ENCODE measurements around the gene OBSCN. TPM values are rescaled to one million over a fixed set of nuclear protein-coding genes. Genes with fewer than 3 reads are reported as not detected.
"Not testable (repeated sequence)": the region's sequence is repeated elsewhere in the genome, so short reads cannot be mapped to it uniquely, and the experiment has no call there.

The OBSCN gene
- total RNA-seq, 1 experiment from 2014 or later: 0.87 TPM

DNA sequence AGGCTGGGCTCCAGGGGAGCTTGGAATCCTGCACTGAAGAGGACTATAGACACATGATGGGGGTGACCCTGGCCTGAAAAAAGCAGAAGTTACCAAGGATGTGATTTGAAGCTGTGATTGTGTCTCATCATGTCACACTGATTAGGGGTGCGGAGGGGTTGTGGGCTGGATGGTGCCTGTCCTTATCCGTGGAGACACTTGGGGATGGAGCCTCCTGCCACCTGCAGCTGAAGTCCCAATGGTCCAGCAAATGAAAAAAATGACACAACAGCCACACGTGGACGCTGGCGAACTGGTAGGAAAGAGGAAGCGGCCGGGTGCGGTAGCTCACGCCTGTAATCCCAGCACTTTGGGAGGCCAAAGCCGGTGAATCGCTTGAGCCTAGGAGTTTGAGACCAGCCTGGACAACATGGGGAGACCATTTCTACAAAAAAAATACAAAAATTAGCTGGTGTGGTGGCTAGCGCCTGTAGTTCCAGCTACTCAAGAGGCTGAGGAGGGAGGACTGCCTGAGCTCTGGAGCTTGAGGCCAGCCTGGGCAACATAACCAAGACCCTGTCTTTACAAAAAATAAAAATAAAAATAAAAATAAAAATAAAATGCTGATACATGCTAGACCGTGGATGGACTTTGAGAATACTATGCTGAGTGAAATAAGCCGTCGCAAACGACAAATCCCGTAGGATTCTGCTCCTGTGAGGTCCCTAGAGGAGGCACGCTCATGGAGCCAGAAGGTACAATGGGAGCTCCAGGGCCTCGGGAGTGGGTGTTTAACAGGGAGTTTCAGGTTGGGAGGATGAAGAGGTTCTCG lies 43.1 kb upstream of the OBSCN start:
- Histone ChIP-seq H3K36me3 (peaks cover 3% of the 10 kb centered on the region), H3K9me3 (replicated peaks) (no peaks in the 10 kb centered on the region), H3K27ac (peak overlapping the region; percentile 39; the same call in 1 of the 2 replicates), H3K4me1 (replicated peaks) (peaks cover 10% of the 10 kb centered on the region), H3K4me3 (peak overlapping the region; percentile 98), H3K27me3 (replicated peaks) (no peaks in the 10 kb centered on the region)
- DNase-seq (ENCODE audit: low read depth in 1 of 2, low spot score in 2 of 2): peak in 1 of 2 experiments; percentile 78

DNA sequence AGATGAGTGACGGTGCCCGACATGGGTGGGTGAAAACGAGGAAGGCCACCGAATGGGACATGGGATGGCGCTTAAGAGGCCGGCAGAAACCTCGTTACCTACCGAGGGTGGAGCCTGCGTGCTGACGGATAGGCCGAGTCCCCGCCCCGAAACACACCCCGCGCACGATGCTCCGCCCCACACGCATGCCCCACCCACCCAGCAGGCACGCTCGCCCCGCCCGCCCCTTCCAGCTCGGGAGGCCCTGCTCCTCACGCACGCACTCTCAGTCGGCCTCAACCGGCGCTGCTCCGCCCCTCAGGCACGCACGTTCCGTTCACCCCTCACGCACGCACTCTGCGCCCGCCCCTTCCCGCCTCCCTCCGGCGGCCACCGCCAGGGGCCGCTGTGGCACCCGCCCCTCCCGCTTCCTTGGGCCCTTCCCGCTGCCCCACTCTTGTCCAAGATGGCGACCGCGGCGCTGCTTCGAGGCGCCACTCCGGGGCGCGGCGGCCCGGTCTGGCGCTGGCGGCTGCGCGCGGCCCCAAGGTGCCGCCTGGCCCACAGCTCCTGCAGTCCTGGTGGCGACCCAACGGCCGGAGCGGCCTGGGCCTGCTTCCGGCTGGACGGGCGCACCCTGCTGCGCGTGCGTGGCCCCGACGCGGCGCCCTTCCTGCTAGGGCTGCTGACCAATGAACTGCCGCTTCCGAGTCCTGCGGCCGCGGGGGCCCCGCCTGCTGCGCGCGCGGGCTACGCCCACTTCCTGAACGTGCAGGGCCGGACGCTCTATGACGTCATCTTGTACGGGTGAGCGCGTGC lies 42.3 kb upstream of the OBSCN start, which contains the start of gene IBA57:
Gene IBA57 (plus strand): TSS at position 433 of the 798 bp plus-strand sequence. CDS start 13 bp downstream, at position 446.
- Histone ChIP-seq H3K27ac (peak within 1 kb of the TSS; percentile 100), H3K4me3 (peak within 1 kb of the TSS; percentile 98), H3K4me1 (replicated peaks) (peaks cover 10% of the 10 kb centered on the region), H3K36me3 (peaks cover 3% of the 10 kb centered on the region), H3K27me3 (replicated peaks) (no peaks in the 10 kb centered on the region), H3K9me3 (replicated peaks) (no peaks in the 10 kb centered on the region)
- DNase-seq (ENCODE audit: low read depth in 1 of 2, low spot score in 2 of 2): peak; percentile 96 to 99

GRCh38 chr1:228166170-228166936 lies 41.5 kb upstream of the OBSCN start:
- H3K4me3 ChIP-seq: peak overlapping the region; percentile 98
- DNase-seq (ENCODE audit: low read depth in 1 of 2, low spot score in 2 of 2): peak; percentile 73 to 79
- no peaks in the 10 kb centered on the region for H3K9me3 ChIP-seq (replicated peaks)
- H3K27me3 ChIP-seq (replicated peaks): no peaks in the 10 kb centered on the region
- H3K36me3 ChIP-seq: peaks cover 3% of the 10 kb centered on the region
- peaks cover 10% of the 10 kb centered on the region for H3K4me1 ChIP-seq (replicated peaks)
- peak overlapping the region; percentile 100 for H3K27ac ChIP-seq

GRCh38 chr1:228168563-228169270 lies 39.1 kb upstream of the OBSCN start:
- Histone ChIP-seq H3K27me3 (replicated peaks) (no peaks in the 10 kb centered on the region), H3K4me3 (no peak overlapping the region), H3K9me3 (replicated peaks) (no peaks in the 10 kb centered on the region)

DNA sequence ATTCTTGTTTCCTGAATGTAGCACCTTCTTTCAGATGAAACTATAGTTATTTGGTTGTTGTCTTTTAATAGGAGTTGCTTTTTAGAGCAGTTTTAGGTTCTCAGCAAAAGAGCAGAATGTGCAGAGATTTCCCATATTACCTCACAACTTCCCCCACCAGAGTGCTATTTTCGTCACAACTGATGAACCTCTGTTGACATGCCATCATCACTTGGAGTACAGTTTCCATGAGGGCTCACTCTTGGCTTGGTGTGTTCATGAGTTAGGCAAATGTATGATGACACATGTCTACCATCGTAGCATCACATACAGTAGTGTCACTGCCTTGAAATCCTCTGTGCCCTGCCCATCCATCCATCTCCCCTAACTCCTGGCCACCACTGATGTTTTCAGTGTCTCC lies 38.5 kb upstream of the OBSCN start:
- Histone ChIP-seq H3K4me3 (no peak overlapping the region), H3K4me1 (replicated peaks) (peaks cover 10% of the 10 kb centered on the region), H3K9me3 (replicated peaks) (no peaks in the 10 kb centered on the region), H3K27ac (no peak overlapping the region), H3K27me3 (replicated peaks) (no peaks in the 10 kb centered on the region), H3K36me3 (peaks cover 3% of the 10 kb centered on the region)
- no peak for DNase-seq (ENCODE audit: low read depth in 1 of 2, low spot score in 2 of 2)

More at GRCh38 chr1:228168563-228169270, 39.1 kb upstream of the OBSCN start:
- peaks cover 10% of the 10 kb centered on the region for H3K4me1 ChIP-seq (replicated peaks)
- H3K36me3 ChIP-seq: peaks cover 3% of the 10 kb centered on the region
- no peak for DNase-seq (ENCODE audit: low read depth in 1 of 2, low spot score in 2 of 2)
- no peak overlapping the region for H3K27ac ChIP-seq

DNA sequence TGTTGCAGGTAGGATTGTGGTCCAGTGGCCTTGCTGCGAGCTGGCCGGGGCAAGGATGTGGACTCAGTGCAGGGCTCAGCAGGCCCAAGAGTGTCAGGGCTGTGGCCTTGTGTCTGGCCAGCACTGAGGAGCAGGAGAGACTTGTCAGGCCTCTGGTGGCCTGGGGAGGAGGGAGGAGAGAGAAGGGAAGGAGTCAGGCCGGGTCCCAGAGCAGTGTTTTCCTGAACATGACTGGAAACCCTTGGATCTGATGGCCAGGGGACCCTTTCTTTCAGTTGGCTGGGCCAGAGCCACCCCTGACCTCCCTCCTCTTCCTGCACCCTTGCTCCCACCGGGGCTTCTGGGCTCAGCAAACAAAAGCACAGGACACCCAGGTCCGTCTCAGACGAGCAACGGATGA lies 37.2 kb upstream of the OBSCN start:
- Histone ChIP-seq H3K4me1 (replicated peaks) (peaks cover 7% of the 10 kb centered on the region), H3K9me3 (replicated peaks) (0 out of 2 replicates have a peak, but pooled peaks cover 2% of the 10 kb centered on the region), H3K27ac (no peak overlapping the region), H3K27me3 (replicated peaks) (no peaks in the 10 kb centered on the region), H3K4me3 (no peak overlapping the region), H3K36me3 (peaks cover 6% of the 10 kb centered on the region)
- no peak for DNase-seq (ENCODE audit: low read depth in 1 of 2, low spot score in 2 of 2)

DNA sequence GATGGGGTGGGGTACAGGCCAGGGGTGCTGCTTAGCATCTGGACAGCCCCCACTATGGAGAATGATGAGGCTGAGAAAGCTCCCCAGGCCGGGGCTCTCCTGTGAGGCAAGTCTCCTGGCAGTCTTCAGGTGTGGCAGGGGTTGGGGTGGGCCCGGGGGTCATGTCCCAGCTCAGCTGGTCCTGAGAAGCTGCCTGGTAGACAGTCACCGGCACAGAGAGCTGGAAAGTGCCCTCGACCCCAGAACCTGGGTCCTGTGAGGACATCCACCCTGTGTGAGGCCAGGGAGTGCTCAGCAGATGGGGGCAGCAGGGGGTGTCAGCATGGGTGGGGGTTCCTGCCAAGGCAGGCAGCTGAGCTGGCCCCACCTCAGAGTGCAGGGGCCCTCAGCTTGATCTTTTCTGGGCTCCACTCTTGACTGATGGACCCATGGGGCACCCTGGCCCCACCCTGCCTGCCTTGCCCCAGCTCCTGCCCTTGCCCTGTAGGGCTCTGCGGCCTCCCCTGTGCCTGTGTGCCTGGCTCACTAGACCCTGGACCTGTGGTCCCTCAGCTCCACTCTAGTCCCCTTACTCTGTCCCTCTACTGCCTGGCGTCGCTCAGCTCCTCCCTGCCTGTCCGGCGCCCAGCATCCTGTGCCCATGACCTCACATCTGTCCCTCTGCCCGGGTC lies 36.5 kb upstream of the OBSCN start:
- Histone ChIP-seq H3K9me3 (replicated peaks) (0 out of 2 replicates have a peak, but pooled peaks cover 2% of the 10 kb centered on the region), H3K4me1 (replicated peaks) (peaks cover 5% of the 10 kb centered on the region), H3K36me3 (peaks cover 4% of the 10 kb centered on the region; the same call in 1 of the 2 replicates), H3K27ac (no peak overlapping the region), H3K4me3 (no peak overlapping the region), H3K27me3 (replicated peaks) (no peaks in the 10 kb centered on the region)
- DNase-seq (ENCODE audit: low read depth in 1 of 2, low spot score in 2 of 2): no peak

DNA sequence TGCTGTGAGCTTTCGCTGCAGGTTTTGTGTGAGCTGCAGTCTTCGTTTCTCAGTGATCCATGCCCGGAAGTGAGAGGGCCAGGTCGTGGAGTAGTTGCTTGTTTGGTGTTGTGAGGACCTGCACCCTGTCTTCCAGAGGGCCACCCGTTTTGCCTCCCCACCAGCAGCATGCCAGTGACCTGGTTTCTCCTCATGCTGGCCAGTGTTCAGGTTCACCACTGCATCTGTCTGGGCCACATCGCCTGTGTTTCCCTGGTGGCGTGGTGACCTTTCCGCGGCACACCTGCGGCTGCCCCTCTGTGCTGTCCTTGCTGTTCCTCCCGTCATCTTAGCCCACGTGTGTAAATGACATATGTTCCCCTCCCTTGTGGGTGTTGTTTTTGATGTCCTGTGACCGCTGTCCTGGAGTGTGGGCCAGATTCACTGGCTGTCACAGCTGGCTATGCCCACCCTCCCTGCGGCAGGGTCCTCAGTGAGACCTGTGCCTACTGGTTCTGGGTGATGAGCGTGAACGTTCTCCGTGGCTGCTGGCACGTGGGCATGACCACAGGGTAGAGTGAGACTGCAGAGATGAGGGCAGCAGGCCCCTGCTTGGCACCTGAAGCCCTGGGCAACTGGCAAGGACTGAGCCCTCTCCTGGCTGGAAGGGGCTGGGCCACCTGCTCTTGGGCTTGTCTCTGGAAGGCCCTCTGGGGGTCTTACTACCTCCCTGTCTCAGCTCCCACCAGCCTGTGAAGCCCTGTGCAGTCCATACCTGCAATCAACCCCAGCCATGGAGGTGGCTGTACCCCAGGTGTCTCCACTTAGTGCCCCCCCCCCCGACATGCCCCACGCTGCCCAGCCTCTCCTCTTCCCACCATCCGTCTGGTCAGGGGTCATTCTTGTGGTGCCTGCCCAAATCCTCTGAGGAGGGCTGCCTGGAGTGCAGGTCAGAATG lies 35.0 kb upstream of the OBSCN start:
- no peaks in the 10 kb centered on the region for H3K27me3 ChIP-seq (replicated peaks)
- H3K9me3 ChIP-seq (replicated peaks): 0 out of 2 replicates have a peak, but pooled peaks cover 2% of the 10 kb centered on the region
- H3K36me3 ChIP-seq: peaks cover 4% of the 10 kb centered on the region; the same call in 1 of the 2 replicates
- no peak for DNase-seq (ENCODE audit: low read depth in 1 of 2, low spot score in 2 of 2)
- no peak overlapping the region for H3K27ac ChIP-seq
- H3K4me3 ChIP-seq: no peak overlapping the region
- no peaks in the 10 kb centered on the region for H3K4me1 ChIP-seq (replicated peaks)

DNA sequence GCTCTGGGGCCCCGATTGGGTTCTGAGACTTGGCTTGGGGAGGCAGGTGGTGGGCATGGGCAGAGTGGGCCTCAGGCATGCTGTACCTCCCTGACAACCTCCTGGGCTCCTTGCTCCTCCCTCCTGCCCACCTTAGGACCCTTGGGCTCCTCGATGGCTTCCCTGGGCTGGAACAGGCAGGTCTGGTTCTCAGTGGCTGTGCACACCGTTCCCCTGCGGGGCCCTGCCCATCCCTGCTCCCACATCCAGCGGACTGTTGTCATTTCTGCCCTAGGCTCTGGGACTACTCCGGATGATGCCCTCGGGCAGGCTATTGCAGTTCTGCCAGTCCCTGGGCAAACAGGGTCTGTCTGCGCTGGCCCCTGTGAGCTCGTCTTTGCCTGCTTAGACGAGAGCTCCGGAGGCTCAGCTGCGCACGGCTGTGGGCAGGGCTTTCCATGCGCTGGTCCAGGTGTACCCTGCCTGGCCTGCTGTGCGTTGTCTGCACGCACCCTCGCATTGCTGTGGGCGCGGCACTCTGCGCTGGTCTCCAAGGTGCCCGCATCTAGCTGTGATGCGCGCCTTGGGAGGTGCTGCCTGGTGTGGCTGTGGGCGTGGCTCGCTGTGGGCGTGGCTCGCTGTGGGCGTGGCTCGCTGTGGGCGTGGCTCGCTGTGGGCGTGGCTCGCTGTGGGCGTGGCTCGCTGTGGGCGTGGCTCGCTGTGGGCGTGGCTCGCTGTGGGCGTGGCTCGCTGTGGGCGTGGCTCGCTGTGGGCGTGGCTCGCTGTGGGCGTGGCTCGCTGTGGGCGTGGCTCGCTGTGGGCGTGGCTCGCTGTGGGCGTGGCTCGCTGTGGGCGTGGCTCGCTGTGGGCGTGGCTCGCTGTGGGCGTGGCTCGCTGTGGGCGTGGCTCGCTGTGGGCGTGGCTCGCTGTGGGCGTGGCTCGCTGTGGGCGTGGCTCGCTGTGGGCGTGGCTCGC lies 34.0 kb upstream of the OBSCN start:
- H3K9me3 ChIP-seq (replicated peaks); H3K4me1 ChIP-seq (replicated peaks); H3K27me3 ChIP-seq (replicated peaks); DNase-seq (ENCODE audit: low read depth in 1 of 2, low spot score in 2 of 2); H3K36me3 ChIP-seq; H3K27ac ChIP-seq; H3K4me3 ChIP-seq: not testable (repeated sequence)

DNA sequence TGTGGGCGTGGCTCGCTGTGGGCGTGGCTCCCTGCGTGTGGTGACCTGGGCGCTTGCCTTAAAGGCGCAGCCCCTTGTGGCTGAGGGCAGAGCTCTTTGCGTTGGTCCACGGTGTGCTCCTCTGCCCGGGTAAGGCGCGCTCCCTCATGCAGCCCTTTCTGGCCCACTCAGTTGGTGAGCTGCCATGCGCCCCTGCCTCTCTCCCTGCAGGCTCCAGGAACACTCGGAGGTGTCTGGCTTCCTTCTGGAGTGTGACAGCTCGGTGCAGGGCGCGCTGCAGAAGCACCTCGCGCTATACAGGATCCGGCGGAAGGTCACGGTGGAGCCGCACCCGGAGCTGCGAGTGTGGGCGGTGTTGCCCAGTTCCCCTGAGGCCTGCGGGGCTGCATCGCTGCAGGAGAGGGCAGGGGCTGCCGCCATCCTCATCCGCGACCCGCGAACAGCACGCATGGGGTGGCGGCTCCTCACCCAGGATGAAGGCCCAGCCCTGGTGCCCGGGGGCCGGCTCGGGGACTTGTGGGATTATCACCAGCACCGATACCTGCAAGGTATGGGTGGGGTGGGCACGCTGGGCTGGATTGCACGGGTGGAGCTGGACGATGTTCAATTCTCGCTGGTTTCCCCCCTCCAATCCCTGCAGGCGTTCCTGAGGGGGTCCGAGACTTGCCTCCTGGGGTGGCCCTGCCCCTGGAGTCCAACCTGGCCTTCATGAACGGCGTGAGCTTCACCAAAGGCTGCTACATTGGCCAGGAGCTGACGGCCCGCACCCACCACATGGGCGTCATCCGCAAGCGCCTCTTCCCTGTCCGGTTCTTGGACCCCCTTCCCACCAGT lies 33.1 kb upstream of the OBSCN start:
- H3K27ac ChIP-seq: no peak overlapping the region
- no peak for DNase-seq (ENCODE audit: low read depth in 1 of 2, low spot score in 2 of 2)

More for the DNA sequence above, 33.1 kb upstream of the OBSCN start:
- H3K9me3 ChIP-seq (replicated peaks): 0 out of 2 replicates have a peak, but pooled peaks cover 2% of the 10 kb centered on the region
- no peak overlapping the region for H3K4me3 ChIP-seq
- peaks cover 4% of the 10 kb centered on the region; the same call in 1 of the 2 replicates for H3K36me3 ChIP-seq
- no peaks in the 10 kb centered on the region for H3K4me1 ChIP-seq (replicated peaks)
- no peaks in the 10 kb centered on the region for H3K27me3 ChIP-seq (replicated peaks)

Measured in SJSA1 (cell line).